A673 (cell line): ENCODE measurements around the gene SLC15A3. TPM values are rescaled to one million over a fixed set of nuclear protein-coding genes. Genes with fewer than 3 reads are reported as not detected.

ENCODE experiments used
- BruUV-seq: library from RNA; stranded (reverse); fragments of 400-500 nt; replicated peaks from 2 replicates; lab custom pipeline; 2021; lab: Mats Ljungman, UMichigan
- CTCF ChIA-PET: fragments of 300-600 bp; sonication (Branson Sonifier 250); formaldehyde crosslinking; loops from one replicate; lab custom pipeline; 2022; ENCODE audit warnings: antibody characterized with exemption; lab: Charles Lee
- POLR2A ChIA-PET: fragments of 300-600 bp; sonication (Branson Sonifier 250); formaldehyde crosslinking; loops from one replicate; lab custom pipeline; 2022; ENCODE audit warnings: antibody characterized with exemption; ENCODE audit not compliant: low non-redundant PET; lab: Charles Lee
- DNase-seq: peaks from one replicate; pipeline ENCODE4 v3.0.0-alpha.2; 2015; ENCODE audit warnings: low spot score
- H3K27ac ChIP-seq: fragments of 200-600 bp; sonication (generic); 2 replicates; pipeline ENCODE4 v1.5.1; 2016; ENCODE audit warnings: mixed run types, low read depth, mild to moderate bottlenecking, mixed read lengths, antibody characterized with exemption, low read length; ENCODE audit not compliant: poor library complexity, severe bottlenecking
- H3K27me3 ChIP-seq: fragments of 200-600 bp; sonication (generic); replicated peaks from 2 replicates; pipeline ENCODE4 v1.6.1; 2017; ENCODE audit warnings: mixed run types, low read depth, mild to moderate bottlenecking, mixed read lengths, antibody characterized with exemption, low read length; ENCODE audit not compliant: insufficient read depth, poor library complexity
- H3K36me3 ChIP-seq: fragments of 200-600 bp; sonication (generic); 2 replicates; pipeline ENCODE4 v1.6.1; 2016; ENCODE audit warnings: mixed run types, mild to moderate bottlenecking, mixed read lengths, antibody characterized with exemption, low read length; ENCODE audit not compliant: insufficient read depth, poor library complexity, severe bottlenecking
- H3K4me1 ChIP-seq: fragments of 200-600 bp; sonication (generic); 2 replicates; pipeline ENCODE4 v1.6.1; 2017; ENCODE audit warnings: mixed run types, mild to moderate bottlenecking, mixed read lengths, antibody characterized with exemption, low read length; ENCODE audit not compliant: insufficient read depth, poor library complexity, severe bottlenecking
- H3K4me3 ChIP-seq: fragments of 200-600 bp; sonication (generic); 2 replicates; pipeline ENCODE4 v1.5.1; 2016; ENCODE audit warnings: low read depth, mixed run types, mild to moderate bottlenecking, mixed read lengths, low read length; ENCODE audit not compliant: poor library complexity, severe bottlenecking
- H3K9me3 ChIP-seq: fragments of 200-600 bp; sonication (generic); 2 replicates; pipeline ENCODE4 v1.6.1; 2016; ENCODE audit warnings: mixed run types, low read depth, mild to moderate bottlenecking, mixed read lengths, antibody characterized with exemption, low read length; ENCODE audit not compliant: poor library complexity, severe bottlenecking
- EZH2 ChIP-seq: fragments of 200-600 bp; sonication (generic); IDR thresholded peaks from 2 replicates; pipeline ENCODE4 v1.6.1; 2017; ENCODE audit warnings: borderline replicate concordance, low read depth, mild to moderate bottlenecking, mixed read lengths, antibody characterized with exemption, low read length; ENCODE audit not compliant: poor library complexity, severe bottlenecking
- intact Hi-C: fragments of 100-400 bp; cut with micrococcal nuclease; formaldehyde crosslinking; loops from one replicate; pipeline ENCODE4 v1.10.0; 2022; ENCODE audit not compliant: unreplicated experiment
- total RNA-seq: library from RNA; stranded (reverse); gene quantifications from 2 replicates; pipeline ENCODE4 v1.2.3, GENCODE V29; 2021
- TF ChIP-seq, protein P1 (sequence below): fragments of 300-800, 200-600 bp; sonication (generic); conservative IDR thresholded peaks from 2 replicates; pipeline ENCODE4 v1.5.1; 2017; ENCODE audit warnings: low read depth, mild to moderate bottlenecking, antibody characterized with exemption, low read length, moderate library complexity, mixed read lengths

The SLC15A3 gene
- total RNA-seq, 1 experiment from 2014 or later: not detected

DNA sequence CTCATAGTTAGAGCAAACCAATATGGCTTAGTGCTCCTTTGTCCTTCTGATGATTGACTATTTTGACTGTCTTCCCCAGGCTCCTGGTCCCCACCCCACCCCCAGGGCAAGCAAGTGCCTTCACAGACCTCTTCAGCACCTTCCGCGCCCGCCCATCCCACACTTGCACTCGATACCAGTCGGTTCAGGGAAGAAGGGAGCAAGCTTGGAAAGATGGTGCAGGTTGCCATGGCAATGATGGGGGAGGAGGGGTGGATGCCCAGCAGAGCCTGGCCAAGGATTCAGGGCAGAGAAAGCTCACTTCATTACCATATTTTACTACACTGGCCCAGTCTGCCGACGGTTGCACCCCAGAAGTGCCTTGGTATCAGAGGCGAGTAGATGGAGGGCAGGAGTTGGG, 25.5 kb downstream of the SLC15A3 start:
- POLR2A ChIA-PET: no interaction called here
- Histone ChIP-seq H3K4me1 (peaks cover 20% of the 10 kb centered on the region), H3K27me3 (no peaks in the 10 kb centered on the region), H3K36me3 (peaks cover 26% of the 10 kb centered on the region), H3K9me3 (no peaks in the 10 kb centered on the region), H3K4me3 (no peak overlapping the region), H3K27ac (no peak overlapping the region)
- BruUV-seq: no TSS peak
- TF ChIP-seq, protein P1, sequence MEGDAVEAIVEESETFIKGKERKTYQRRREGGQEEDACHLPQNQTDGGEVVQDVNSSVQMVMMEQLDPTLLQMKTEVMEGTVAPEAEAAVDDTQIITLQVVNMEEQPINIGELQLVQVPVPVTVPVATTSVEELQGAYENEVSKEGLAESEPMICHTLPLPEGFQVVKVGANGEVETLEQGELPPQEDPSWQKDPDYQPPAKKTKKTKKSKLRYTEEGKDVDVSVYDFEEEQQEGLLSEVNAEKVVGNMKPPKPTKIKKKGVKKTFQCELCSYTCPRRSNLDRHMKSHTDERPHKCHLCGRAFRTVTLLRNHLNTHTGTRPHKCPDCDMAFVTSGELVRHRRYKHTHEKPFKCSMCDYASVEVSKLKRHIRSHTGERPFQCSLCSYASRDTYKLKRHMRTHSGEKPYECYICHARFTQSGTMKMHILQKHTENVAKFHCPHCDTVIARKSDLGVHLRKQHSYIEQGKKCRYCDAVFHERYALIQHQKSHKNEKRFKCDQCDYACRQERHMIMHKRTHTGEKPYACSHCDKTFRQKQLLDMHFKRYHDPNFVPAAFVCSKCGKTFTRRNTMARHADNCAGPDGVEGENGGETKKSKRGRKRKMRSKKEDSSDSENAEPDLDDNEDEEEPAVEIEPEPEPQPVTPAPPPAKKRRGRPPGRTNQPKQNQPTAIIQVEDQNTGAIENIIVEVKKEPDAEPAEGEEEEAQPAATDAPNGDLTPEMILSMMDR: no peak
- no peak for TF ChIP-seq EZH2
- CTCF ChIA-PET: interaction anchor here (0.5 kb wide), 1 partner anchor 8 kb away, joined by 6 read pairs; no protein-coding TSS in a partner anchor
- intact Hi-C loops: no loop called here
- no peak for DNase-seq

DNA sequence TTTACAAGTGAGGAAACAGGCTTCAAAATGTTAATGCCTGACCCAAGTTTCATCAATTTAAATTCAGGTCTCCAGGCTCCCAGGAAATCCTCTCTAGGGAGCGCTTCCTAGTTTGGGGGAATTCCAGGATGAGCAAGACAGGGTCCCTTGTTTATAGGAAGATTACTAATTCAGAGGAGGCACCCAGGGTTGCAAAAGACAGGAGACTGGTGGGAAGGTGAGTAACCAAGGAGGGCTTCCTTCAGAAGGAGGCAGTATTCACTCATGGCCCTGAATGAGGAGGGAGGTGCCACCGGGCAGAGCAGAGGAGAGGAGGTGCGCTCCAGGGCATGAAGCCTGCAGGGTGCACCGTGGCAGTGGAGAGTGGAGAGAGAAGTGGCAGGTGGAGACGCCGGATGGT, 26.1 kb downstream of the SLC15A3 start:
- no TSS peak for BruUV-seq
- peak overlapping the region; percentile 82 for H3K4me3 ChIP-seq

DNA sequence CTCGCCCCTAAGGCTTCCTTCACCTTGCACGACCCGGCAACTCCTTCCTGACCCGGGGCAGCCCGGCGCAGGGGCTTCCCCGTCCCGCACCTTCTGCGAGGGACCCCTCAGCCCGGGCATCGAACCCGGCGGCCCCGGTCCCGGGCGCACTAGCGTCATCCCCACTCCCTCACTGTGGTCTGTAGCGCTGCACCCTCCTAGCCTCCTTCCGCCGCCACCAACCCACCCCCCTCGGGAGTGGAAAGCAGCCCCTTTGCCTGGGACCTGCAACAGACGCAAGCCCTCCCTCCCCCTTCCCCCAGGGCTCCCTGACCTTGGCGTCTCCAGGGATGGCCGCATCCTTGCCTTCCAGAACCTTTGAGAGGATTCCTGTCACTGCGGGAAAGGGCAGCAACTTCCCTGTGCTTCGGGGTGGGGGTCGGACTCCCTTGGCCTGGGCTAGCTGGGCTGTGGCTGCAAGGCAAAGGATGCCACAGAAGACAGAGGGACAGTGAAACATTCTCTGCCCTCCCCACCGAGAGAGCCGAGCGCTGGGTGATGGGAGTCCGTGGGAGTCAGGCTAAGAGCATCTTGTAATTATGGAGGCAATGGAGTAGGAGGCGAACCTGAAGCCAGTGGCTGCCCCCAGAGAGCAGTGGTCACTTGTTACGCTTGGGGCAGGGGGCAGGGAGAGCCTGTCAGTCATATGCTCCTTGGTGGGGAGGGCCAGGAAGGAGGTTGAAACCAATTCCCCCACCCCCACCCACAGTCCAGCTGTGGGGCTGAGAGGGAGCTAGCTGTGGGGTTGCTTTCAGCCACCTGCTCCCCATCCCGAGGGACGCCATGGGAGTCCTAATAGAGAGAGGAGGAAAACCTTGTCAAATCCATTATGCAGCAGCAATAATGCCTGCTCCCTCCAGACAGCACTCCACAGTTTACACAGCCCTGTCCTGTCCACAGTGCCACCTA, 26.8 kb downstream of the SLC15A3 start:
- Histone ChIP-seq H3K27me3 (no peaks in the 10 kb centered on the region), H3K4me3 (peak overlapping the region; percentile 82), H3K27ac (peak overlapping the region; percentile 68), H3K4me1 (peaks cover 20% of the 10 kb centered on the region), H3K9me3 (no peaks in the 10 kb centered on the region), H3K36me3 (peaks cover 31% of the 10 kb centered on the region)
- BruUV-seq: no TSS peak
- peak; percentile 26 for DNase-seq
- TF ChIP-seq, protein P1: no peak
- no peak for TF ChIP-seq EZH2
- CTCF ChIA-PET: no interaction called here
- intact Hi-C loops: no loop called here
- POLR2A ChIA-PET: interaction anchor here (0.5 kb wide), 1 partner anchor 876 kb away, joined by 4 read pairs; no protein-coding TSS in a partner anchor

More for the DNA sequence above, 26.1 kb downstream of the SLC15A3 start:
- no peak overlapping the region for H3K27ac ChIP-seq
- intact Hi-C loops: no loop called here
- DNase-seq: no peak
- H3K27me3 ChIP-seq: no peaks in the 10 kb centered on the region
- peaks cover 27% of the 10 kb centered on the region for H3K36me3 ChIP-seq
- H3K9me3 ChIP-seq: no peaks in the 10 kb centered on the region
- H3K4me1 ChIP-seq: peaks cover 20% of the 10 kb centered on the region
- CTCF ChIA-PET: no interaction called here
- POLR2A ChIA-PET: interaction anchor here (0.5 kb wide), 1 partner anchor 876 kb away, joined by 4 read pairs; no protein-coding TSS in a partner anchor
- TF ChIP-seq EZH2: no peak
- TF ChIP-seq, protein P1: no peak
